ENCODE data around the gene EDA. TPM values are rescaled to one million over a fixed set of nuclear protein-coding genes. Genes with fewer than 3 reads are reported as not detected.

The EDA gene
- total RNA-seq, 1 donor from 2014 or later: 3.0 TPM

DNA sequence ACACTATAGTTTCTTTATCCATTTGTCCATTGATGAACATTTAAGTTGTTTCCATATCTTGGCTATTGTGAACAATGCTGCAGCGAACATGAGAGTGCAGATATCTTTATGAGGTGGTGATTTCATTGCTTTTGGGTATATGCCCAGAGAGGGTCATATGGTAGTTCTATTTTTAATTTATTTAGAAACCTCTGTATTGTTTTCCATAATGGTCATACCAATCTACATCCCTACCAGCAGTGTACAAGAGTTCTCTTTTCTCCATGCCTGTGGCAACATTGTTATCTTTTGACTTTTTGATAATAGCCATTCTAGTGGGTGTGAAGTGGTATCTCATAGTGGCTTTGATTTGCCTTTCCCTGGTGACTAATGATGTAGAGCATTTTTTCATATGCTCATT lies 48.8 kb downstream of the EDA start:
- no peak for TF ChIP-seq CTCF (IDR thresholded peaks at IDR 0.05; ENCODE audit: unreplicated experiment)
- Mint-ChIP-seq H3K36me3 (ENCODE audit: insufficient read depth) (peaks cover 2% of the 10 kb centered on the region), H3K4me1 (ENCODE audit: low read depth) (no peaks in the 10 kb centered on the region), H3K27me3 (no peaks in the 10 kb centered on the region), H3K27ac (no peak overlapping the region), H3K4me3 (ENCODE audit: low read depth) (no peak overlapping the region), H3K9me3 (ENCODE audit: low read depth) (peaks cover 42% of the 10 kb centered on the region)
- no peak for DNase-seq (ENCODE audit: low spot score, unreplicated experiment)

DNA sequence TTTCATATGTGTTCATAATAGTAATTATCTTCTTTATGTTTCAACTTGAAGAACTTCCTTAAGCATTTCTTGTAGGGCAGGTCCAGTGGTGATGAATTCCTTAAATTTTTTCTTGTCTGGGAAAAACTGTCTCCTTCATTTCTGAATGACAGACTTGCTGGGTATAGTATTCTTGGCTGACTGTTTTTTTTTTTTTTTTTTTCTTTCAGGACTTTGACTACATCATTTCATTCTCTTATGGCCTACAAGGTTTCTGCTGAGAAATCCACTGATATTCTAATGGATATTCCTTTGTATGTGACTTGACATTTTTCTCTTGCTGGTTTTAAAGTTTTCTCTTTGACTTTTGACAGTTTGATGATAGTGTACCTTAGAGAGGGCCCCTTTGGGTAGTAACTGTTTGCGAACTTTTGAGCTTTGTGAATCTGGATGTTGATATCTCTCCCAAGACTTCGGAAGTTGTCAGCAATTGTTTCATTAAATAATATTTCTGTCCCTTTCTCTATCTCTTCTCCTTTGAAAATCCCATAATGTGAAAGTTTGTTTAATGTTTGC lies 54.2 kb downstream of the EDA start:
- no peak for DNase-seq (ENCODE audit: low spot score, unreplicated experiment)
- Mint-ChIP-seq H3K27ac (no peak overlapping the region), H3K9me3 (ENCODE audit: low read depth) (peaks cover 51% of the 10 kb centered on the region), H3K4me1 (ENCODE audit: low read depth) (no peaks in the 10 kb centered on the region), H3K4me3 (ENCODE audit: low read depth) (no peak overlapping the region), H3K36me3 (ENCODE audit: insufficient read depth) (peaks cover 8% of the 10 kb centered on the region), H3K27me3 (no peaks in the 10 kb centered on the region)
- no peak for TF ChIP-seq CTCF (IDR thresholded peaks at IDR 0.05; ENCODE audit: unreplicated experiment)

- peaks cover 46% of the 10 kb centered on the region for H3K9me3 Mint-ChIP-seq (ENCODE audit: low read depth)
These were observed 59.0 kb downstream of the EDA start for GRCh38 chrX:69674891-69675290.

GRCh38 chrX:69705818-69706217 lies 89.9 kb downstream of the EDA start:
- DNase-seq (ENCODE audit: low spot score, unreplicated experiment): no peak
- Mint-ChIP-seq H3K27ac (no peak overlapping the region), H3K27me3 (no peaks in the 10 kb centered on the region), H3K36me3 (ENCODE audit: insufficient read depth) (no peaks in the 10 kb centered on the region), H3K4me1 (ENCODE audit: low read depth) (no peaks in the 10 kb centered on the region), H3K9me3 (ENCODE audit: low read depth) (peaks cover 30% of the 10 kb centered on the region), H3K4me3 (ENCODE audit: low read depth) (no peak overlapping the region)
- no peak for TF ChIP-seq CTCF (IDR thresholded peaks at IDR 0.05; ENCODE audit: unreplicated experiment)

More at GRCh38 chrX:69674891-69675290, 59.0 kb downstream of the EDA start:
- peaks cover 6% of the 10 kb centered on the region for H3K36me3 Mint-ChIP-seq (ENCODE audit: insufficient read depth)
- no peak overlapping the region for H3K4me3 Mint-ChIP-seq (ENCODE audit: low read depth)
- no peaks in the 10 kb centered on the region for H3K27me3 Mint-ChIP-seq
- no peaks in the 10 kb centered on the region for H3K4me1 Mint-ChIP-seq (ENCODE audit: low read depth)
- no peak overlapping the region for H3K27ac Mint-ChIP-seq
- DNase-seq (ENCODE audit: low spot score, unreplicated experiment): no peak
- TF ChIP-seq CTCF (IDR thresholded peaks at IDR 0.05; ENCODE audit: unreplicated experiment): no peak

GRCh38 chrX:69718102-69718501 lies 102.2 kb downstream of the EDA start:
- no peak for TF ChIP-seq CTCF (IDR thresholded peaks at IDR 0.05; ENCODE audit: unreplicated experiment)
- H3K27me3 Mint-ChIP-seq: no peaks in the 10 kb centered on the region
- no peak overlapping the region for H3K27ac Mint-ChIP-seq
- H3K4me3 Mint-ChIP-seq (ENCODE audit: low read depth): no peak overlapping the region
- peaks cover 1% of the 10 kb centered on the region for H3K36me3 Mint-ChIP-seq (ENCODE audit: insufficient read depth)
- H3K9me3 Mint-ChIP-seq (ENCODE audit: low read depth): peaks cover 58% of the 10 kb centered on the region
- H3K4me1 Mint-ChIP-seq (ENCODE audit: low read depth): no peaks in the 10 kb centered on the region
- DNase-seq (ENCODE audit: low spot score, unreplicated experiment): no peak
